Activated CD8-positive, alpha-beta T cell treated with anti-CD3 and anti-CD28 coated beads for 36 hours (primary cell): ENCODE results near the gene ROBO2. TPM values are rescaled to one million over a fixed set of nuclear protein-coding genes. Genes with fewer than 3 reads are reported as not detected.

ENCODE experiments used
- ATAC-seq: fragments of 200-7000 bp; cut with Tn5 transposase; one replicate; pipeline ENCODE4 v1.10.0; 2021; ENCODE audit warnings: mild to moderate bottlenecking, moderate library complexity
- CTCF ChIA-PET: fragments of 350-600 bp; sonication (Branson Sonifier 250); formaldehyde crosslinking; loops from one replicate; lab custom pipeline; 2021; ENCODE audit warnings: antibody characterized with exemption; lab: Charles Lee
- POLR2A ChIA-PET: fragments of 350-600 bp; sonication (Branson Sonifier 250); formaldehyde crosslinking; loops from one replicate; lab custom pipeline; 2021; ENCODE audit warnings: antibody characterized with exemption; lab: Charles Lee
- DNase-seq: peaks from one replicate; pipeline ENCODE4 v3.0.0-alpha.2; 2020
- H3K27ac Mint-ChIP-seq: one replicate; pipeline ENCODE4 v1.8.0; 2021; ENCODE audit warnings: mild to moderate bottlenecking, mixed read lengths
- H3K27me3 Mint-ChIP-seq: one replicate; pipeline ENCODE4 v1.8.0; 2021; ENCODE audit warnings: mixed read lengths
- H3K36me3 Mint-ChIP-seq: one replicate; pipeline ENCODE4 v1.8.0; 2021; ENCODE audit warnings: low read depth, mixed read lengths
- H3K4me1 Mint-ChIP-seq: one replicate; pipeline ENCODE4 v1.8.0; 2021; ENCODE audit warnings: low read depth, mixed read lengths
- H3K4me3 Mint-ChIP-seq: one replicate; pipeline ENCODE4 v1.8.0; 2021; ENCODE audit warnings: mild to moderate bottlenecking, moderate library complexity, mixed read lengths
- H3K9me3 Mint-ChIP-seq: one replicate; pipeline ENCODE4 v1.8.0; 2021; ENCODE audit warnings: mixed read lengths
- CTCF ChIP-seq: fragments of 200-600 bp; IDR thresholded peaks from one replicate; pipeline ENCODE4 v1.8.0; 2022; ENCODE audit warnings: antibody characterized with exemption, mild to moderate bottlenecking
- intact Hi-C: fragments of 100-400 bp; cut with micrococcal nuclease; formaldehyde crosslinking; loops from one replicate; pipeline ENCODE4 v1.10.0; 2022
- total RNA-seq, 2 experiments: library from RNA; stranded (reverse); gene quantifications; one replicate each; pipeline ENCODE4 v1.2.3, GENCODE V29; 2021

Gene ROBO2
- total RNA-seq, 2 experiments from 2014 or later = not detected

- DNase-seq = no peak
- H3K36me3 Mint-ChIP-seq = no peaks in the 10 kb centered on the region
- H3K9me3 Mint-ChIP-seq = peaks cover 18% of the 10 kb centered on the region
- H3K27me3 Mint-ChIP-seq = no peaks in the 10 kb centered on the region
- H3K4me3 Mint-ChIP-seq = no peak overlapping the region
- H3K27ac Mint-ChIP-seq = no peak overlapping the region
- ChIA-PET CTCF (no interaction called here), POLR2A (no interaction called here)
- ATAC-seq = no peak
- no peaks in the 10 kb centered on the region for H3K4me1 Mint-ChIP-seq
- intact Hi-C loops = no loop called here
- no peak for TF ChIP-seq CTCF
Measured at GRCh38 chr3:77298417-77298816, 258.5 kb downstream of the ROBO2 start.

GRCh38 chr3:77303955-77304699, 264.2 kb downstream of the ROBO2 start:
- intact Hi-C loops = no loop called here
- Mint-ChIP-seq H3K27me3 (no peaks in the 10 kb centered on the region), H3K4me3 (no peak overlapping the region), H3K27ac (no peak overlapping the region), H3K36me3 (no peaks in the 10 kb centered on the region), H3K9me3 (peaks cover 2% of the 10 kb centered on the region), H3K4me1 (no peaks in the 10 kb centered on the region)
- ATAC-seq = no peak
- POLR2A ChIA-PET = no interaction called here
- CTCF ChIA-PET = no interaction called here
- no peak for DNase-seq
- no peak for TF ChIP-seq CTCF

GRCh38 chr3:77304700-77305021, 264.8 kb downstream of the ROBO2 start:
- no peak for ATAC-seq
- POLR2A ChIA-PET = no interaction called here

GRCh38 chr3:77309460-77309859, 269.6 kb downstream of the ROBO2 start:
- no peaks in the 10 kb centered on the region for H3K9me3 Mint-ChIP-seq
- no peak overlapping the region for H3K27ac Mint-ChIP-seq
- TF ChIP-seq CTCF = no peak
- ChIA-PET POLR2A (no interaction called here), CTCF (interaction anchor here (1.9 kb wide), 1 partner anchor 11 kb away, joined by 5 read pairs; no protein-coding TSS in a partner anchor)
- H3K36me3 Mint-ChIP-seq = no peaks in the 10 kb centered on the region
- no peaks in the 10 kb centered on the region for H3K27me3 Mint-ChIP-seq
- DNase-seq = no peak
- no peaks in the 10 kb centered on the region for H3K4me1 Mint-ChIP-seq
- intact Hi-C loops = no loop called here
- no peak for ATAC-seq
- H3K4me3 Mint-ChIP-seq = no peak overlapping the region

More at GRCh38 chr3:77304700-77305021, 264.8 kb downstream of the ROBO2 start:
- DNase-seq = no peak
- intact Hi-C loops = no loop called here
- CTCF ChIA-PET = no interaction called here
- TF ChIP-seq CTCF = no peak
- Mint-ChIP-seq H3K27me3 (no peaks in the 10 kb centered on the region), H3K9me3 (no peaks in the 10 kb centered on the region), H3K4me1 (no peaks in the 10 kb centered on the region), H3K4me3 (no peak overlapping the region), H3K27ac (no peak overlapping the region), H3K36me3 (no peaks in the 10 kb centered on the region)

- Mint-ChIP-seq H3K9me3 (no peaks in the 10 kb centered on the region), H3K27me3 (no peaks in the 10 kb centered on the region), H3K4me3 (no peak overlapping the region), H3K27ac (no peak overlapping the region), H3K36me3 (no peaks in the 10 kb centered on the region), H3K4me1 (no peaks in the 10 kb centered on the region)
- ChIA-PET CTCF (no interaction called here), POLR2A (no interaction called here)
- intact Hi-C loops = no loop called here
- no peak for ATAC-seq
- TF ChIP-seq CTCF = no peak
- DNase-seq = no peak
Measured at GRCh38 chr3:77313843-77314242, 273.9 kb downstream of the ROBO2 start.
